Hypothalamus (tissue), 51 donors: ENCODE measurements around the gene KERA.

Source experiments
- DNase-seq, 51 donors: peaks; one replicate each; lab custom pipeline; 2025; lab: John Stamatoyannopoulos, UW

KERA gene

GRCh38 chr12:91074154-91074709, 16.4 kb upstream of the KERA start:
- no peak for DNase-seq

DNA sequence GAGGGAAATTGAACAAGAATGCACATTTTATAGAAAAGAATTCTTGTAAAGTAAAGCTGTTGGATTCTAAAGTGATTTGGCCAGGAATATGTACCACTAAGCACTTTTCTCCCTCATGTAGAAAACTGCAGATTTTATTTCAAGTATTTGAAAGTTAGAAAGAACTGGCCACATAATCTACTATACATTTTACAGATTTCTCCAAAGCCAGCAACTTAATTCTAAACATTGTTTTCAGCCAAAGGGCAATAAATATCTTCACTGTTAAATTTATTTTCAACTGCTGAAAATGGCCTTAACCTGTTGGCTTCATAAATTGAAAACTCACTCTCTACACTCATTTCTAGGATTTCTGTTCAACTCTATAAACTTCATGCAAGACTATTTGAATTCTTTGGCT, 15.6 kb upstream of the KERA start:
- DNase-seq: no peak

- DNase-seq: no peak
Measured at GRCh38 chr12:91072931-91073330, 15.1 kb upstream of the KERA start.

DNA sequence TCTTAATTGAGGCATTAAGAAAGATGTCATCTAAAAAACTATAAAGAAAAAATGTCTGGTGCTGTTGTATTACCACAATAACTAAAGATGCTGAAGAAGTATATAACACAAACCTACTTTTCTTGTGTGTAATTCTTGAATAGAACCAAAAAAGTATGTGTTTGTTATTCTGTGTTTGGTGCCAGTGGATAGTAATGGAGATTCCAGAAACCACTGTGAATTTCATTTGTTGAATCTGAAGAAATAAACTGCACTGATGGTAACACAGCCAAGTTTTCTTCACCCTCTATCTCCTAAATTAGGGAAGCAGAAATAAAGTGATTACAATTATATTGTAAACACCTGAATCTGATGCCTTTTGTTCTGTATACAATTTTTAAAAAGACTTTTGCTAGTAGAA, 13.1 kb upstream of the KERA start:
- no peak for DNase-seq

DNA sequence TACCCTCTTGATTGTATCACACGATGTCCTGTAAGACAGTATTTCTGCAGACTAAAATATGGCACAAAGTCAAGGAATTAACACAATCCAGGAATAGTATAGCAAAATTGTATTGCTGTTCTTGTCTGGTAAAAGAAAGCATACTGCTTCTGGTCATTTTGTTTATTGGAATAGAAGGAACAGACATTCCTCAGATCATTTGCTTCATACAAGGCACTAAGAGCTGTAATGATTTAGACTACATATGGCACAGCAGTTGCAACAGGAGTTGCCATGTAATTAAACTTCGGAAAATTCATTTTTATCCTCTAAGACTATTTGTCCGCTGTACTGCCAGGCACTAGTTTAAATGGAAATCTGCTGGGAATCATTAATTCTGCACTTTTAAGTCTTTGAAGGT, 7.6 kb upstream of the KERA start:
- no peak for DNase-seq

DNA sequence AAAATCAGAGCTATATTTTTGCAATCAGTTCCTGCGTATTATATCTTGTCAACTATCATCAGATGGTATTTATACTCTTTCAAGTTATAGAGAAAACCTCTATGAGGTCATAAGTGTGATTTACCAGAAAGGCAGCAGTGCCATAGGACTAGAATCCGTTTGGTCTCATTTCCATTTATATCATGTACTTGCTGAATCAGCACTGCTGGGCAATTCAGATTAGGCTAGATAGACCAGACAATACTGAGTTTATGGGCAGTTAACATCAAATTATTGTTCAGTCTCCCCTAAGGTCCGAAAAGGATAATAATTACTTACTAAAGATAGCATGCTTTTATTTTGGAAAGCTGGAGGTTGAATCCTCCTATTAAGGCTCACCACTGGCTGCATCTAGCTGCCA, 6.8 kb upstream of the KERA start:
- DNase-seq: no peak

GRCh38 chr12:91061091-91061490, 3.3 kb upstream of the KERA start:
- DNase-seq: no peak

DNA sequence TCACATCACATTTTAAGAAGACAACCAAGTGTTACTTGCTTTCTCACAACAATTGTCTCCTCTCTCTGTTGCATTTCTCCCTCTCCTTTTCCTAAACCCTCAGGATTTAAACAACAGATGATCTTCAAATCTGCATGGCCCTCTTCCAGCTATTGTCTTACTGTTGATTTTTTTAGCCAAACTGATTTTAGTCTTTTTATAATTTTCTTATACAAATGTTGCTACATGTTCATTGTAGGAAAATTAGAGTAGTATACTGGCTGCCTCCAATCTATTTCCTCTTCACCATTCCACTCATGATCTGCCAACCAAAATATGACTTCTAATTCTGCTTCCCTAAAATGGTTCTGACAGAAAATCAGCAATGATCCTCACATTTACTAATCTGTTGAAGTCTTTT, 1.4 kb upstream of the KERA start:
- no peak for DNase-seq

- DNase-seq: no peak
Measured at GRCh38 chr12:91058786-91059185, 962 bp upstream of the KERA start.

- no peak for DNase-seq
Measured at GRCh38 chr12:91056488-91056887, 1.3 kb downstream of the KERA start.

DNA sequence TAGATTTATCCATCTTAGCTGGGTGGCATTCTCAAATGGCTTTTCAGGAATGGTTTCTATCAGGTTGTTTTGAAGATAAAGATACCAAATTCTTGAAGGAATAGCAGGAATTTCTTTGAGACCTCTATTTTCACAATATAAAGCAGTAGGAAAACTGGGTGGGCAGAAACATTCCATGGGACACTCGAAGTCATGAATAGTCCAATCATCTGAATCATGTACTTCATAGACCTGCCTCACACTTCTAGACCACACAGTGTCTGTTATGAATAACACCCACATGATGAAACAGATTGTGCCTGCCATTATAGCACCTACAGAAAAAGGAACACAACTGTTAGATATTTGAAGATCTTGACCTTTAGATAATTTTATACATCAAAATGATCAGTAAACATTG, 1.8 kb downstream of the KERA start:
- DNase-seq: no peak

GRCh38 chr12:91053951-91054715, 3.7 kb downstream of the KERA start:
- no peak for DNase-seq

DNA sequence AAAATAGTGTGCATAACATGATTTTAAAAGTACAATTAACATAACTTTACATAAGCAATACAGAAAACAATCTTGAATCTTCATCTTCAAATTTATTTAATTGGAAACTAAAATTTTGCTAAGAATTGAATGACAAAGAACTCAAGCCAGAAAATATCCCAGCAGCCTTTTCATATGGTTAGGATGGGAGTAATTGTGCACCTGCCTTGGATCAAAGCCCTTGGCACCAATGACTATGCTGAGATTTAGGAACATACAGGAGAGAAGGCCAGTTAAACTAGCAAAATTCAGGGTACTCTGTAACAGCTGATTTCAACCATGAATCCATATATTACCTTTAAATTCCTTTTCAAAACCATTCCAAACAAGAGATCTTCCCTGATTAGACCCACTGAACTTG, 5.8 kb downstream of the KERA start:
- DNase-seq: no peak

GRCh38 chr12:91044586-91044985, 13.2 kb downstream of the KERA start:
- no peak for DNase-seq

GRCh38 chr12:91043408-91043807, 14.4 kb downstream of the KERA start:
- no peak for DNase-seq

DNA sequence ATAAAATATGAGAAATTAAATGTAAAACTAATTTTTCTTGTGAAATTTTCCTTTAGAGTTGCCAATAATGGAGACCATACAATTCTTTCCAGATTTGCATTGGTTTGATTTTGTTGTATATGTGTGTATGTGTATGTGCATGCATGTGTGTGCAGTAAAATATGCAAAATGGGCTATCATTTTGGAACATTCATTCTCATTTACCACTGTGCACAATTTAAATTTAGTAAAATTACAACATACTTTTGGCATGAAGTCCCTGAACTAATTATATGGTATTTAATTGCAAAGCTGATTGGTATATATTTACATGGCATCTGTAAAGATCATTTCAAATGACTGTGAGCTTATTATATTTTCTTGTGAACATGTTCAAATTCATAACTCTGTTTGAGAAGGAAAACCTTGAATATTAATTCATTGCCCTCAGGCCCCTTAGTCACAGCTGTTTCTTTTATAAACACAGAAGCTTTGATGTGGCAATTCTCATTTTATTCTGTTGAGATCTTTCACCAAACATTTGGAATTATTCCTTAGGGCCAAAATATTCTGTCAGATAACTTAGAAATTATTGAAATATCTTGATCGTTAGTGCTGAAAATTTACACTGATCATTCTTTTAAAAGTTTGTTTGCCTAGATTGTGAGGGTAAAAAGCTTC, 17.6 kb downstream of the KERA start:
- no peak for DNase-seq

DNA sequence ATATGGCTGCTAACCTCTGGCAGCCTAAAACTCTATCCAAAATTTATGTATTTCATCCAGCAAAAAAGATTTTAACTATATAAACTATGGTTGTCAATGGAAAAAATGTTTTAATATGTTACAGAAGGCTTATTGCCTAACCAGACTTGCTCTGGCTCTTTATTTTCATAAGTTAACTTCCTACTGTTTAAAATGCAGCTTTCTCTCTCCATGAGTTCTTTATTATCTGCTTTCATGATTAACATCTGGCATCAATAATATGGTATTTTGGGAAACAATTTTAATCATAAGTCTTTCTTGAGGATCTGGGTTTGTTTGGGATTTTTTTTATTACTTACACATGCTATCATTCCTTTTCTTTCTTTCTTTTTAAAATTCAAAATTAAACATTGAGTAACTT, 20.5 kb downstream of the KERA start:
- no peak for DNase-seq

GRCh38 chr12:91033251-91033650, 24.6 kb downstream of the KERA start:
- no peak for DNase-seq

GRCh38 chr12:91023326-91024004, 34.4 kb downstream of the KERA start:
- DNase-seq: no peak

GRCh38 chr12:91021076-91021475, 36.7 kb downstream of the KERA start:
- DNase-seq: no peak

DNA sequence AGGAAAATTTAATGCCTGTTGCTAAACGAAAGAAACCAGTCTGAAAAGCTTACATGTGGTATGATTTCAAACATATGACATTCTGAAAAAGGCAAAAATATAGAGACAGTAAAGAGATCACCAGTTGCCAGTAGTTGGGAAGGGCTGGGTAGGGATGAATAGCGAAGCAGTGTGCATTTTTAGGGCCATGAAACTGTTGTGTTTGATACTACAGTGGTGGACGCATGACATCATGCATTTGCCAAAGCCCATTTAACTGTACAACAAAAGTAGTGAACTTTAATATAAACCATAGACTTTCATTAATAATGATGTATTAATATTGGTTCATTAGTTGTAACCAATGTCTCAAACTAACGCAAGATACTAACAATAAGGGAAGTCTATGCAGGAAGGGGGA, 38.4 kb downstream of the KERA start:
- DNase-seq: no peak
